Dermis microvascular lymphatic vessel endothelial cell (primary cell): ENCODE measurements around the gene SIDT1. TPM values are rescaled to one million over a fixed set of nuclear protein-coding genes. Genes with fewer than 3 reads are reported as not detected.

Source experiments
- DNase-seq, 2 donors: peaks; one replicate each; pipeline versions ENCODE4 v3.0.0 to v3.0.0-alpha.2; 2010; ENCODE audit warnings: low read depth in 2 of 2
- total RNA-seq: library from RNA; depleted of rRNA; stranded (reverse); fragments of >200 nt; gene quantifications from 2 replicates; pipeline ENCODE4 v1.2.1, GENCODE V29; 2014

The SIDT1 gene
- total RNA-seq, 1 donor from 2014 or later = under 0.01 TPM

- DNase-seq = no peak
These were observed 13.2 kb downstream of the SIDT1 start for GRCh38 chr3:113545594-113545993.

DNA sequence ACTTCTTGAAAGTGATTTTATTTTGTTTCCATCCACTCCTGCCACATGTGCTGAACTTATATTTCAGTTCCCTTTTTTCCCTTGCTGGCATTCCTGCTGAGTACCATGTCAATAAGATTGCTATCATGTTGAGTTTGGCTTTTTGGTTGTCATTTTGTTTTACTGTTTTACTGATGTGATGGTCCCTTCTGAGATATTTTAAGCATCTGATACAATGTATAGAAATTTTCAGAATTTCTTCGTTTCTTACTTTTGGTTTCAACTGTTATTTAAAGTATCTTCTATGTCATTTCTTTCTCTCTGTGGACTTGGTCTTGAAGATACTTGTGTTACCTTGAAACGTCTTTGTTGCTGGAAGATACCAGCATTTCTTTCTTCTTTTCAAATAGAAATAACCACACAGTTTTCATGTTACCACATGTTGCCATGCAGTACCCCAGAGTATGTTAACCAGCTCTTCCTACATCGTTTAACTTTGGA lies 14.1 kb downstream of the SIDT1 start:
- no peak for DNase-seq

DNA sequence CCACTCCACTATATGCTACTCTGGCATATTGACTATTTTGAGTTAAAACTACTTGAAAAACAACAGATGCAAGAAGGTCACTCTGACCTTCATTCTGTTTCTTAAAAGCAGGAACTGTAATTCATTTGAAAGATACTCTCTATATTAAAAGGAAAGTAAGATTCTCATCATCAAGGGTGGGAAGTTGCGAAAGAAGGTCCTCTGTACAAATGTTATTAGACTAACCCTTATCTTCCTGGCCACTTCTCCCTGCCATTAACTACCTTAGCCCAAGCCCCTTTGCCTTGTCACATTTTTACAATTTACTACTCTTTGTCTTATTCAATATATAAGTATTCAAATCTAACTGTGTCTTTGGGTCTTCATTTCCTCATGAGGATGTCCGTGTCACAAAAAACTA lies 16.1 kb downstream of the SIDT1 start:
- no peak for DNase-seq

DNA sequence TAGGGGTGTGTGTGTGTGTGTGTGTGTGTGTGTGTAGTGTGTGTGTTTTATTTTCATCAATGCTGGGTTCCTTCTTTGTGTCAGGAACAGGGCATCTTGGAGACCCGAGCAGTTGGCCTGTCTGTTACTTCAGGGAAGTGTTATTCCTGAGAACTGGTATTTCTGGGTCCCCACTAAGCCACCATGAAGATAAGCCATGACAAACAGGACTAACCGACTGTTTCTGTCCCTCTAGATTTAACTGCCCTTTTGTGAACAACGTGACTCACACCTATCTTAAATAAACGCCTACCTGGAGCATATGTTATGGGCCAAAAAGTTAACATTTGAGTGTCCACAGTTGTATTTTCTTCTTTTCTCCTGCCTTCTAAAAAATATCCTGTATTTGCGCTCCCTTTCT lies 19.5 kb downstream of the SIDT1 start:
- DNase-seq = no peak

GRCh38 chr3:113552851-113553250 lies 20.5 kb downstream of the SIDT1 start:
- DNase-seq = no peak

GRCh38 chr3:113555138-113555537 lies 22.8 kb downstream of the SIDT1 start:
- DNase-seq = no peak

DNA sequence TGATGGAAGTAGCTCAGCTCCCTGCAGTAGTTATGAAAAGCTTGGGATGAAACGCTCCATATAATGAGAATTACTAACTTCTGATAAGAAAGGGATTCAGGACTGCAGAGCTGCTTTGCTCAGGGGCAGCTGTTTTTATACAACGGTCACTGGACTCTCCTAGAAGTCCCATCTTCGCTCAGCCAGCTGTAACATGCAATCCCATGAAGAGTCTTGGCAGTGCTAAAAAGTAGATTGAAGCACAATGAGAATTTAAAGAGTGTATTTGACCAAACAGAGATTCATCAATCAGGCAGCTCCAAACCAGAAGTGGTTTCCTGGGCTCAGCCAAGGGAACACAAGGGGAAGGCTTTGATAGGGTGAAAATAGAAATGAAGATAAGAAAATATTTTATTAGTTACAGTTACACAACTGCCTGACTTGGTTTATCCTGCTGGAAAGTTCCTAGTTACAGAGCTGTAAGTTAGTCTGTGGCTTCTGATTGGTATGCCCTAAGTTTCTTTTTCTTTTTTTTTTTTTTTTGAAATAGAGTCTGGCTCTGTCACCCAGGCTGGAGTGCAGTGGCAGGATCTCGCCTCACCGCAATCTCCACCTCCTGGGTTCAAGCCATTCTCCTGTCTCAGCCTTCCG lies 24.1 kb downstream of the SIDT1 start:
- DNase-seq = no peak

DNA sequence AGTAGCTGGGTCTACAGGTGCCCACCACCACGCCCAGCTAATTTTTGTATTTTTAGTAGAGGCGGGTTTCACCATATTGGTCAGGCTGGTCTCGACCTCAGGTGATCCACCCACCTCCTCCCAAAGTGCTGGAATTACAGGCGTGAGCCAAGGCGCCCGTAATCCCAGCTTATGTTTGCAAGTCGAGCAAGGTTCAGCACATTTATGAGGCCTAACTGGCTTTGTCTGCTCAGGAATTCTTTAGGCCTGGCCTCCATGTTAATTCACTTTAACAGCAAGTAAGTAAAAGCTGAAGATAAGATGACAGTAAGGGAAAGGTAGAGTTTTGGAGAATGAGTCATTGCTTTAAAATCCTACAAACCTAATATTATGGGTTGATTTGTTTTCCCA lies 24.6 kb downstream of the SIDT1 start:
- DNase-seq = no peak

GRCh38 chr3:113557374-113557773 lies 25.0 kb downstream of the SIDT1 start:
- DNase-seq = peak in 1 of 2 donors; percentile 33

GRCh38 chr3:113559009-113559408 lies 26.7 kb downstream of the SIDT1 start:
- DNase-seq = no peak

- no peak for DNase-seq
These were observed 27.9 kb downstream of the SIDT1 start for GRCh38 chr3:113560271-113560670.

- peak; percentile 15 to 77 for DNase-seq
These were observed 28.7 kb downstream of the SIDT1 start for GRCh38 chr3:113560831-113561623.

DNA sequence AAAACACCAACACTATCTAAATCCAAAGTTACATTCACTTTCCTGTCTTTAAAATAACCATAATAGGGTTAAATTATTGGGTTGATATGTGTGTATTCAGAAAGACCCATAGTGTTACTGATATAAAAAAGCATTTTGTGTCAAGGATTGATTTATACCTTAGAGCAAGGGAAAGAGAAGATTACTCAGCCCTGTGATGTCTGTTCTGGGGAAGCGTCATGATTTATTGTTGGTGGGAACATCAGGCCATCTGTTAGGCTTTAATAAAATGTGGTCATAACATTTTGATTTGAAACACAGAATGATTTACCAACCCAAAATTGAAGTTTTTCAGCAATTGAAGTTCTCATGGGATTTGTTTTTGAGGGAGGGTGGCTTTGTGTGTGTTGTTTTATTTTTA lies 33.2 kb downstream of the SIDT1 start:
- no peak for DNase-seq

DNA sequence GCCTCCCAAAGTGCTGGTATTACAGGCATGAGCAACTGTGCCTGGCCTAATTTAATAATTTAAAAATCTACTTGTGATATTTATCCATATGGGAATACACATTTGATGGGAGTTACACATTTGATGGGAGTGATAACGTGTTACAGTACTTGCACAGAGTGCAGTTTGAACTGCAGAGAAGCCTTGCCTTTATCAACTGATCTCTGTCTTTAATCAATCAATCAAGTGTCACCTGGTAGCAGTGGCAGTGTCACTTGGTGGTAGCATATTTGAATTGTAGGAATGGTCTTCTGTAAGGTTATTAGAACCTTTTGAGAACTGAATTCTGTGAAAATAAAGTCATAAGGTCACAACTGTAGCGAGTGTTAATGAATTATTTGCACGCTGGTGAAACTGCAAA lies 37.8 kb downstream of the SIDT1 start:
- no peak for DNase-seq

DNA sequence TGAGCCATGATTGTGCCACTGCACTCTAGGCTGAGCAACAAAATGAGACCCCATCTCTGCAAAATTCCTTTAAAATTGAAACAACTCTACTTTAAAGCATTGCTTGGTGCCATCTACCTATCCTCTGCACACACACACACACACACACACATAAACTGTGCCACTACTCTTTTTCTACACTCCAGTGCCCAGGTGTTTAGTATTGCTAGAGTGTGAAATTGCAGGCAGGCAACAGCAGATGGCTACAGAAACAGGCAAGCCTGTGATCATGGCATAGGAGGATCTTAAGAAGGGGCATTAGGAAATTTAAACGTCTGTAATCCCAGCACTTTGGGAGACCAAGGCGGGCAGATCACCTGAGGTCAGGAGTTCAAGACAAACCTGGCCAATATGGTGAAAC lies 39.0 kb downstream of the SIDT1 start:
- no peak for DNase-seq

DNA sequence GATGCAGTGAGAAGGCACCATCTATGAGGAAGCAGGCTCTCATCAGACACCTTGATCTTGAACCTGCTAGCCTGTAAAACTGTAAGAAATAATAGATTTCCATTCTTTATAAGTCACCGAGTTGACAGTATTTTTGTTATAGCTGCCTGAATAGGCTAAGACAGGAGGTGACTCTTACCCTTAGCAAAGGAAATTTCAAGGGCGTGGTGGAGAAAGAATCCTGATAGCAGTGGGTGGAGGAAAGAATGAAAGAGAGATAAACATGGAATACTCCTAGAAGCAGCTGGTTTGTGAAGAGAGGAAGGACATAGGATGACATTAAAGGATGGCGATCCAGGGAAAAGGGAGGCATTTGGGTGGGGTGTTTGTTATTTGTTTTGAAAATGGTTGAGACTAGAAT lies 41.4 kb downstream of the SIDT1 start:
- no peak for DNase-seq

GRCh38 chr3:113574213-113574612 lies 41.9 kb downstream of the SIDT1 start:
- peak in 1 of 2 donors; percentile 32 for DNase-seq

- DNase-seq = no peak
These were observed 42.9 kb downstream of the SIDT1 start for GRCh38 chr3:113575206-113575605.

DNA sequence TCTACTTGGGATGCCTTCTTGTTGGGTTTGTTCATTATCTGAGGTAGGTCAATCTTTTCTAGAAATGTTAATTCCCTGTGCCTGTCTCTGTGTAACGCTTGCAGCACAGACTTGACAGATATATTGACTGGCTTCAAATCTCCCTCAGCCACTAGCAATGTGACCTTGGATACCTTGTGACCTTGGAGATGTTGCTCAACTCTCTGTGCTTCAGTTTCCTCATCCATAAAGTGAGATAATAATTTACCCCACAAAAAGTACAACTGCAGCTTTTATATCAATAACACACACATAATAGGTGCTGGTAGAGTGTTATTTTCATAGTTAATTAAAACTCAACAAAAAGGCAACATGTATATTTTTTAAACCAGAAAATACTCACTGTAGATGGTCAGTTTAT lies 52.9 kb downstream of the SIDT1 start:
- no peak for DNase-seq

- no peak for DNase-seq
These were observed 53.4 kb downstream of the SIDT1 start for GRCh38 chr3:113585720-113586119.

- no peak for DNase-seq
These were observed 56.5 kb downstream of the SIDT1 start for GRCh38 chr3:113588806-113589205.

GRCh38 chr3:113589971-113590370 lies 57.6 kb downstream of the SIDT1 start:
- DNase-seq = no peak

- DNase-seq = no peak
These were observed 58.6 kb downstream of the SIDT1 start for GRCh38 chr3:113590983-113591382.
